ENCODE measurements around the gene SAT1. TPM values are rescaled to one million over a fixed set of nuclear protein-coding genes. Genes with fewer than 3 reads are reported as not detected.

SAT1 gene
- polyA plus RNA-seq, 2 donors = 250 to 644 TPM

GRCh38 chrX:23802431-23802830 is 19.5 kb downstream of the SAT1 start:
- 75 to 81% methylated on average over 5 of the region's 5 CpGs for WGBS, 2 donors
- Histone ChIP-seq H3K4me3 (ENCODE audit: low read depth in 1 of 2, low read length in 2 of 2) (no peak overlapping the region), H3K27ac (ENCODE audit: low read depth in 2 of 2, low read length in 1 of 2) (no peak overlapping the region)

DNA sequence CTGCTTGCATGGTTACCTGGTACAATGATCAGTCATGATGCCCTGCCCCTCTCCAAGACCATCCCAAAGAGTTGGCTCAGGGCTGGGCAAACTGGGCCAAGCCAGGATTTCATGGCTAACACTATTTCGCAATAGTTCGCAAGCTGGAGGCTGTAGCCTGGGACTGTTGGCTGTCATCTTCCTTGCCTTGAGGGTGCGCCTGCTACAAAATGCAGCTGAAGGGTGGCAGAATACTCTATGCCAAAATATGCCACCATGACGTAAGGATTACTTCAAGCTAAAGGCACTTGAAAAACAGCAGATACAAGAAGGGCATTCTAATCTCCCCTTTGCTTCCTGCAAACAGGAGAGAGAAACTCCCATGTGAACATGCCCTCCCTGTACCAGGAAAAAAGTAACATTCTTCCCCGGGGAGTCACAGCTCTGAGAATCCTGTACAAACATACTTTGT is 21.0 kb downstream of the SAT1 start:
- Histone ChIP-seq H3K27ac (ENCODE audit: low read depth in 2 of 2, low read length in 1 of 2) (peak overlapping the region; percentile 79 to 80), H3K36me3 (ENCODE audit: control insufficient read depth in 2 of 2, insufficient read depth in 2 of 2, low read length in 1 of 2) (no peaks in the 10 kb centered on the region), H3K4me1 (ENCODE audit: control insufficient read depth in 2 of 2, insufficient read depth in 2 of 2, low read length in 1 of 2) (no peaks in the 10 kb centered on the region), H3K4me3 (ENCODE audit: low read depth in 1 of 2, low read length in 2 of 2) (no peak overlapping the region), H3K27me3 (ENCODE audit: control insufficient read depth in 1 of 2, insufficient read depth in 2 of 2, low read length in 2 of 2) (no peaks in the 10 kb centered on the region), H3K9me3 (ENCODE audit: control insufficient read depth in 2 of 2, insufficient read depth in 1 of 2, low read depth in 1 of 2, low read length in 1 of 2) (no peaks in the 10 kb centered on the region)
- WGBS, 2 donors = 36 to 38% methylated on average over 5 of the region's 5 CpGs

More at GRCh38 chrX:23802431-23802830, 19.5 kb downstream of the SAT1 start:
- H3K9me3 ChIP-seq (ENCODE audit: control insufficient read depth in 2 of 2, insufficient read depth in 1 of 2, low read depth in 1 of 2, low read length in 1 of 2) = no peaks in the 10 kb centered on the region
- H3K36me3 ChIP-seq (ENCODE audit: control insufficient read depth in 2 of 2, insufficient read depth in 2 of 2, low read length in 1 of 2) = no peaks in the 10 kb centered on the region
- no peaks in the 10 kb centered on the region for H3K27me3 ChIP-seq (ENCODE audit: control insufficient read depth in 1 of 2, insufficient read depth in 2 of 2, low read length in 2 of 2)
- H3K4me1 ChIP-seq (ENCODE audit: control insufficient read depth in 2 of 2, insufficient read depth in 2 of 2, low read length in 1 of 2) = no peaks in the 10 kb centered on the region

DNA sequence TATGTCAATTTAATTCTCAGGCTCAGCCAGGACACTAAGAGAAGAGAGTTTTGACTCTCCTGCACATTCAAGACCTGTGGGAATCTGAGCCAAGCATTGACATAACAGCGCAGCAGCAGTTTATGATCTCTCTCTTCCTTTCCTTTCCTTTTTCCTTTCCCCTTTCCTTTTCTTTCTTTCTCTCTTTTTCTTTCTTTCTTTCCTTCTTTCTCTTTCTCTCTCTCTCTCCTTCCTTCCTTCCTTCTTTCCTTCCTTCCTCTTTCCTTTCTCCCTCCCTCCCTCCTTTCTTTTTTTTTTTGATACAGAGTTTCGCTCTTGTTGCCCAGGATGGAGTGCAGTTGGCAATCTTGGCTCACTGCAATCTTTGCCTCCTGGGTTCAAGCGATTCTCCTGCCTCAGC is 21.6 kb downstream of the SAT1 start:
- no peaks in the 10 kb centered on the region for H3K27me3 ChIP-seq (ENCODE audit: control insufficient read depth in 1 of 2, insufficient read depth in 2 of 2, low read length in 2 of 2)
- H3K27ac ChIP-seq (ENCODE audit: low read depth in 2 of 2, low read length in 1 of 2) = peak overlapping the region; percentile 30 to 80
- H3K4me1 ChIP-seq (ENCODE audit: control insufficient read depth in 2 of 2, insufficient read depth in 2 of 2, low read length in 1 of 2) = no peaks in the 10 kb centered on the region
- WGBS, 2 donors = 64 to 74% methylated on average over 3 of the region's 3 CpGs
- H3K4me3 ChIP-seq (ENCODE audit: low read depth in 1 of 2, low read length in 2 of 2) = no peak overlapping the region
- H3K36me3 ChIP-seq (ENCODE audit: control insufficient read depth in 2 of 2, insufficient read depth in 2 of 2, low read length in 1 of 2) = no peaks in the 10 kb centered on the region
- H3K9me3 ChIP-seq (ENCODE audit: control insufficient read depth in 2 of 2, insufficient read depth in 1 of 2, low read depth in 1 of 2, low read length in 1 of 2) = no peaks in the 10 kb centered on the region

GRCh38 chrX:23805389-23805788 is 22.4 kb downstream of the SAT1 start:
- H3K27ac ChIP-seq (ENCODE audit: low read depth in 2 of 2, low read length in 1 of 2) = peak overlapping the region in 1 of 2 donors; percentile 3
- no peaks in the 10 kb centered on the region for H3K4me1 ChIP-seq (ENCODE audit: control insufficient read depth in 2 of 2, insufficient read depth in 2 of 2, low read length in 1 of 2)
- H3K9me3 ChIP-seq (ENCODE audit: control insufficient read depth in 2 of 2, insufficient read depth in 1 of 2, low read depth in 1 of 2, low read length in 1 of 2) = no peaks in the 10 kb centered on the region
- H3K36me3 ChIP-seq (ENCODE audit: control insufficient read depth in 2 of 2, insufficient read depth in 2 of 2, low read length in 1 of 2) = no peaks in the 10 kb centered on the region
- no peak overlapping the region for H3K4me3 ChIP-seq (ENCODE audit: low read depth in 1 of 2, low read length in 2 of 2)
- 78 to 88% methylated on average over 9 of the region's 9 CpGs for WGBS, 2 donors
- H3K27me3 ChIP-seq (ENCODE audit: control insufficient read depth in 1 of 2, insufficient read depth in 2 of 2, low read length in 2 of 2) = no peaks in the 10 kb centered on the region

DNA sequence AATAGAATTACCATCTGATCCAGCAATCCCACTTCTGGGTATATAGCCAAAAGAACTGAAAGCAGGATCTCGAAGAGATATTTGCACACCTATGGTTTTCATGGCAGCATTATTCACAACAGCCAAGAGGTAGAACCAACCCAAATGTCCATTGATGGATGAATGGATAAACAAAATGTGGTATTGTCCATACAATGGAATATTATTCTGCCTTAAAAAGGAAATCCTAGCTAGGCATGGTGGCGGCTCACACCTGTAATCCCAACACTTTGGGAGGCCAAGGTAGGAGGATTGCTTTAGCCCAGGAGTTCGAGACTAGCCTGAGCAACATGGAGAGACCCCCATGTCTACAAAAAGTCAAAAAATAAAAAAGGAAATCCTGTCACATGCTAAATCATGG is 27.3 kb downstream of the SAT1 start:
- H3K27ac ChIP-seq (ENCODE audit: low read depth in 2 of 2, low read length in 1 of 2) = no peak overlapping the region
- no peaks in the 10 kb centered on the region for H3K27me3 ChIP-seq (ENCODE audit: control insufficient read depth in 1 of 2, insufficient read depth in 2 of 2, low read length in 2 of 2)
- WGBS, 2 donors = 81 to 95% methylated on average over 3 of the region's 3 CpGs
- H3K36me3 ChIP-seq (ENCODE audit: control insufficient read depth in 2 of 2, insufficient read depth in 2 of 2, low read length in 1 of 2) = no peaks in the 10 kb centered on the region
- no peak overlapping the region for H3K4me3 ChIP-seq (ENCODE audit: low read depth in 1 of 2, low read length in 2 of 2)
- H3K4me1 ChIP-seq (ENCODE audit: control insufficient read depth in 2 of 2, insufficient read depth in 2 of 2, low read length in 1 of 2) = no peaks in the 10 kb centered on the region
- H3K9me3 ChIP-seq (ENCODE audit: control insufficient read depth in 2 of 2, insufficient read depth in 1 of 2, low read depth in 1 of 2, low read length in 1 of 2) = no peaks in the 10 kb centered on the region

DNA sequence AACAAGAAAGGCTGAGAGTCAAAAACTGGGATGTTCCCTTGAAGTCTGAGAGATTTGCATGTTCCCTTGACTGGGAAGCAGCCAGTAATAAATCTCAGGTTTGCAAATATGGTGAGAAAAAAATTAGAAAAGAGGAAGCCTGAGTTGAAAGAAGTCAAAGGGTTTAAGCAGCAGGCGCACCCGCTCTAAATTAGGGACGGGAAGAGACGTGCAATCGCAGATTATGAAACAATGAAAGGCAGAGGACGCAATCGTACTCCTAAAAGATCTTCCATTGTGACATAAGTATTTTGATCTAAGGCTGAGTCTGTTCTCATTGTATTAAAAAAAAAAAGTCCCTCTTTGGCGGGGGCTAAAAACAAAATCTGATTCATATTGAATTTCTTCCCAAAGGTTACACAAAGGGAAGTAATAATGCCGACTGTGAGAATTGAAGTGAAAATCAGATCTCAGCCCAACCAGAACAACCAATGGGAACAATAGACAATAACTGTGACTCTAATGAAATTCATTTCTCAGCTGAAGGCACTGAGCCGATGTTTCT is 28.2 kb downstream of the SAT1 start:
- no peak overlapping the region for H3K4me3 ChIP-seq (ENCODE audit: low read depth in 1 of 2, low read length in 2 of 2)
- no peaks in the 10 kb centered on the region for H3K36me3 ChIP-seq (ENCODE audit: control insufficient read depth in 2 of 2, insufficient read depth in 2 of 2, low read length in 1 of 2)
- peak overlapping the region in 1 of 2 donors; percentile 14 for H3K27ac ChIP-seq (ENCODE audit: low read depth in 2 of 2, low read length in 1 of 2)
- H3K4me1 ChIP-seq (ENCODE audit: control insufficient read depth in 2 of 2, insufficient read depth in 2 of 2, low read length in 1 of 2) = no peaks in the 10 kb centered on the region
- no peaks in the 10 kb centered on the region for H3K9me3 ChIP-seq (ENCODE audit: control insufficient read depth in 2 of 2, insufficient read depth in 1 of 2, low read depth in 1 of 2, low read length in 1 of 2)
- 31 to 56% methylated on average over 10 of the region's 10 CpGs for WGBS, 2 donors
- H3K27me3 ChIP-seq (ENCODE audit: control insufficient read depth in 1 of 2, insufficient read depth in 2 of 2, low read length in 2 of 2) = no peaks in the 10 kb centered on the region

GRCh38 chrX:23811656-23812055 is 28.7 kb downstream of the SAT1 start:
- peak overlapping the region in 1 of 2 donors; percentile 14 for H3K27ac ChIP-seq (ENCODE audit: low read depth in 2 of 2, low read length in 1 of 2)
- H3K4me1 ChIP-seq (ENCODE audit: control insufficient read depth in 2 of 2, insufficient read depth in 2 of 2, low read length in 1 of 2) = no peaks in the 10 kb centered on the region
- 65 to 77% methylated on average over 6 of the region's 6 CpGs for WGBS, 2 donors
- no peaks in the 10 kb centered on the region for H3K36me3 ChIP-seq (ENCODE audit: control insufficient read depth in 2 of 2, insufficient read depth in 2 of 2, low read length in 1 of 2)
- no peak overlapping the region for H3K4me3 ChIP-seq (ENCODE audit: low read depth in 1 of 2, low read length in 2 of 2)
- no peaks in the 10 kb centered on the region for H3K9me3 ChIP-seq (ENCODE audit: control insufficient read depth in 2 of 2, insufficient read depth in 1 of 2, low read depth in 1 of 2, low read length in 1 of 2)
- H3K27me3 ChIP-seq (ENCODE audit: control insufficient read depth in 1 of 2, insufficient read depth in 2 of 2, low read length in 2 of 2) = no peaks in the 10 kb centered on the region

- WGBS, 2 donors = 92 to 96% methylated on average over 1 of the region's 1 CpG
- no peaks in the 10 kb centered on the region for H3K27me3 ChIP-seq (ENCODE audit: control insufficient read depth in 1 of 2, insufficient read depth in 2 of 2, low read length in 2 of 2)
- no peaks in the 10 kb centered on the region for H3K36me3 ChIP-seq (ENCODE audit: control insufficient read depth in 2 of 2, insufficient read depth in 2 of 2, low read length in 1 of 2)
- H3K27ac ChIP-seq (ENCODE audit: low read depth in 2 of 2, low read length in 1 of 2) = no peak overlapping the region
- H3K4me3 ChIP-seq (ENCODE audit: low read depth in 1 of 2, low read length in 2 of 2) = no peak overlapping the region
- no peaks in the 10 kb centered on the region for H3K4me1 ChIP-seq (ENCODE audit: control insufficient read depth in 2 of 2, insufficient read depth in 2 of 2, low read length in 1 of 2)
- no peaks in the 10 kb centered on the region for H3K9me3 ChIP-seq (ENCODE audit: control insufficient read depth in 2 of 2, insufficient read depth in 1 of 2, low read depth in 1 of 2, low read length in 1 of 2)
Measured at GRCh38 chrX:23813808-23814207, 30.8 kb downstream of the SAT1 start.

DNA sequence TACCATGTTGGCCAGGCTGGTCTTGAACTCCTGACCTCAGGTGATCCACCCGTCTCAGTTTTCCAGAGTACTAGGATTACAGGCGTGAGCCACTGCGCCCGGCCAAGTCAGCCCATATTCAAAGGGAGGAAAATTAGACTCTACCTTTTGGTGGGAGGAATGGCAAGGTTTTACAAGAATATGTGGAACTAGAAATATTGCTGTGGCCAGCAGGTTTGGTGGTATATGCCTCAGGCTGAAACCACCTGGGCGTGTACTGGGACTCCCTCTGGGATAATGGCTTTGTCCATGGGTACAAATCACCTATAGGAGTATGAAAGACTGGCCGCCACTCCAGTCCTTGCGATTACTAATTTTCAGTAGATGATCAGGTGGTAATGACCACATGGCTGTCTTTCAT is 32.4 kb downstream of the SAT1 start:
- Histone ChIP-seq H3K36me3 (ENCODE audit: control insufficient read depth in 2 of 2, insufficient read depth in 2 of 2, low read length in 1 of 2) (no peaks in the 10 kb centered on the region), H3K27ac (ENCODE audit: low read depth in 2 of 2, low read length in 1 of 2) (no peak overlapping the region), H3K27me3 (ENCODE audit: control insufficient read depth in 1 of 2, insufficient read depth in 2 of 2, low read length in 2 of 2) (no peaks in the 10 kb centered on the region), H3K4me3 (ENCODE audit: low read depth in 1 of 2, low read length in 2 of 2) (no peak overlapping the region), H3K4me1 (ENCODE audit: control insufficient read depth in 2 of 2, insufficient read depth in 2 of 2, low read length in 1 of 2) (no peaks in the 10 kb centered on the region), H3K9me3 (ENCODE audit: control insufficient read depth in 2 of 2, insufficient read depth in 1 of 2, low read depth in 1 of 2, low read length in 1 of 2) (no peaks in the 10 kb centered on the region)
- WGBS, 2 donors = 92 to 93% methylated on average over 7 of the region's 7 CpGs

DNA sequence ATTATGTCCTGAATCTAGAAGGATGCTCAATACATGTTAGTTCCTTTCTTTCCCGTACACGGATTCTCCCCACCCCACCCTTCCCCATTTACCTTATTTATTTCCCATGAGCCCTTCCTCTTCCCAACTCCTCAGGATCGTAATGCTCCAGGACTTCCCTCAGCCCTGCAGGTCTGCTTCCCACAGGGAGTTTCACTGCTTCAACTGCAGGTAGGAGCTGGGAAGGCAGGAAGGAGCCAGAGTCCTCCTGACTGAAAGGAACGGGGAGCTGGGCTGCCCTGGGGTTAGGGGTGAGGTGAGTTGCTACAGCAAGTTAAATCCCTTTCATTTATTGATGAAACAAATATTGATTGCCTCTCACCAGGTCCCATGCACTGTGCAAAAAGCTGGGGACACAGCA is 33.2 kb downstream of the SAT1 start:
- H3K36me3 ChIP-seq (ENCODE audit: control insufficient read depth in 2 of 2, insufficient read depth in 2 of 2, low read length in 1 of 2) = no peaks in the 10 kb centered on the region
- H3K4me1 ChIP-seq (ENCODE audit: control insufficient read depth in 2 of 2, insufficient read depth in 2 of 2, low read length in 1 of 2) = no peaks in the 10 kb centered on the region
- no peaks in the 10 kb centered on the region for H3K9me3 ChIP-seq (ENCODE audit: control insufficient read depth in 2 of 2, insufficient read depth in 1 of 2, low read depth in 1 of 2, low read length in 1 of 2)
- no peak overlapping the region for H3K4me3 ChIP-seq (ENCODE audit: low read depth in 1 of 2, low read length in 2 of 2)
- no peaks in the 10 kb centered on the region for H3K27me3 ChIP-seq (ENCODE audit: control insufficient read depth in 1 of 2, insufficient read depth in 2 of 2, low read length in 2 of 2)
- no peak overlapping the region for H3K27ac ChIP-seq (ENCODE audit: low read depth in 2 of 2, low read length in 1 of 2)
- 82% methylated on average over 4 of the region's 4 CpGs for WGBS, 2 donors
